H1 (cell line): ENCODE results near the gene NRTN. TPM values are rescaled to one million over a fixed set of nuclear protein-coding genes. Genes with fewer than 3 reads are reported as not detected.

Experiments used
- CTCF ChIA-PET: fragments of 300-600 bp; sonication (Branson Sonifier 250); formaldehyde crosslinking; loops from one replicate; lab custom pipeline; 2021; ENCODE audit not compliant: partially characterized antibody; lab: Charles Lee
- POLR2A ChIA-PET: fragments of 300-600 bp; sonication (Branson Sonifier 250); formaldehyde crosslinking; loops from one replicate; lab custom pipeline; 2021; ENCODE audit warnings: inconsistent platforms; ENCODE audit not compliant: partially characterized antibody; lab: Charles Lee
- DNase-seq, 2 experiments: peaks; one replicate each; pipeline versions ENCODE4 v3.0.0 to v3.0.0-alpha.2; 2010 to 2022; ENCODE audit warnings: low spot score in 2 of 2, low read depth in 1 of 2, mixed read lengths in 1 of 2
- FAIRE-seq: peaks from 2 replicates; lab custom pipeline; 2011; peaks lifted over from hg19 to GRCh38; lab: Jason Lieb, UNC
- H2AFZ ChIP-seq: 2 replicates; pipeline ENCODE4 v1.8.1; 2012; ENCODE audit warnings: low read length, inconsistent platforms
- H2AK5ac ChIP-seq: 2 replicates; pipeline ENCODE4 v1.6.1; 2013; ENCODE audit warnings: low read depth, low read length
- H2BK120ac ChIP-seq: replicated peaks from 2 replicates; pipeline ENCODE3; 2013; ENCODE audit warnings: low read depth, low read length, inconsistent platforms
- H2BK12ac ChIP-seq: 2 replicates; pipeline ENCODE4 v1.6.1; 2013; ENCODE audit warnings: low read depth, low read length
- H2BK15ac ChIP-seq: 2 replicates; pipeline ENCODE4 v1.6.1; 2013; ENCODE audit warnings: low read length
- H2BK20ac ChIP-seq: 2 replicates; pipeline ENCODE4 v1.6.1; 2013; ENCODE audit warnings: low read length
- H2BK5ac ChIP-seq: 2 replicates; pipeline ENCODE4 v1.6.1; 2013; ENCODE audit warnings: low read depth, low read length
- H3K14ac ChIP-seq: 2 replicates; pipeline ENCODE4 v1.6.1; 2013; ENCODE audit warnings: inconsistent platforms; ENCODE audit not compliant: insufficient read length
- H3K18ac ChIP-seq: 2 replicates; pipeline ENCODE4 v1.6.1; 2013; ENCODE audit warnings: low read length; ENCODE audit errors: extremely low read depth
- H3K23ac ChIP-seq: 2 replicates; pipeline ENCODE4 v1.6.1; 2013; ENCODE audit warnings: inconsistent platforms; ENCODE audit not compliant: insufficient read length
- H3K23me2 ChIP-seq: 2 replicates; pipeline ENCODE4 v1.6.1; 2013; ENCODE audit warnings: low read depth, low read length
- H3K27ac ChIP-seq: 2 replicates; pipeline ENCODE4 v1.6.1; 2011; ENCODE audit warnings: low read depth, low read length, inconsistent platforms
- H3K27me3 ChIP-seq, 4 experiments: replicated peaks in 1 of 4; 1 replicate in 1 of 4; 2 replicates in 3 of 4; pipeline versions ENCODE4 v1.6.1 to v1.8.1; 2011 to 2013; ENCODE audit warnings: low read length in 3 of 4, mild to moderate bottlenecking in 3 of 4, inconsistent platforms in 2 of 4, mixed read lengths in 2 of 4, moderate library complexity in 1 of 4; ENCODE audit not compliant: control insufficient read depth in 3 of 4, insufficient read depth in 3 of 4; ENCODE audit errors: extremely low read depth in 1 of 4
- H3K36me3 ChIP-seq, 4 experiments: 2 replicates each; pipeline versions ENCODE4 v1.6.1 to v1.8.1; 2011 to 2013; ENCODE audit warnings: mild to moderate bottlenecking in 4 of 4, low read length in 3 of 4, moderate library complexity in 2 of 4, control low read depth in 1 of 4, inconsistent platforms in 1 of 4; ENCODE audit not compliant: insufficient read depth in 4 of 4, control insufficient read depth in 2 of 4
- H3K4ac ChIP-seq: replicated peaks from 2 replicates; pipeline ENCODE3; 2013; ENCODE audit warnings: low read length, low read depth, mixed read lengths, inconsistent platforms; ENCODE audit not compliant: insufficient read length
- H3K4me1 ChIP-seq, 4 experiments: replicated peaks in 1 of 4; 1 replicate in 1 of 4; 2 replicates in 3 of 4; pipeline versions ENCODE4 v1.6.1 to v1.8.1; 2011 to 2013; ENCODE audit warnings: low read length in 3 of 4, inconsistent platforms in 2 of 4, mixed read lengths in 1 of 4; ENCODE audit not compliant: insufficient read depth in 4 of 4, control insufficient read depth in 3 of 4
- H3K4me2 ChIP-seq, 2 experiments: 2 replicates each; pipeline versions ENCODE4 v1.6.1 to v1.8.1; 2011 to 2013; ENCODE audit warnings: low read depth in 2 of 2, low read length in 2 of 2, control low read depth in 1 of 2, inconsistent platforms in 1 of 2, mild to moderate bottlenecking in 1 of 2; ENCODE audit not compliant: insufficient read depth in 1 of 2
- H3K4me3 ChIP-seq, 4 experiments: fragments of 200-600, 300-600 bp in 1 of 4; sonication (generic), shearing (Covaris generic), sonication (Bioruptor Twin) in 1 of 4; 2 replicates each; pipeline versions ENCODE4 v1.5.1 to v1.8.1; 2011 to 2016; ENCODE audit warnings: low read length in 4 of 4, low read depth in 3 of 4, control low read depth in 2 of 4, inconsistent platforms in 2 of 4, mild to moderate bottlenecking in 2 of 4, mixed read lengths in 1 of 4, moderate library complexity in 1 of 4; ENCODE audit not compliant: insufficient read depth in 2 of 4; ENCODE audit errors: extremely low read depth in 1 of 4
- H3K56ac ChIP-seq: replicated peaks from 2 replicates; pipeline ENCODE3; 2013; ENCODE audit warnings: low read depth, mild to moderate bottlenecking, mixed read lengths, low read length, inconsistent platforms; ENCODE audit not compliant: insufficient read length
- H3K79me1 ChIP-seq: 2 replicates; pipeline ENCODE4 v1.6.1; 2013; ENCODE audit warnings: low read depth, low read length, control low read depth
- H3K79me2 ChIP-seq, 2 experiments: 2 replicates each; pipeline versions ENCODE4 v1.6.1 to v1.8.1; 2012 to 2013; ENCODE audit warnings: low read length in 2 of 2, mild to moderate bottlenecking in 2 of 2, inconsistent platforms in 1 of 2; ENCODE audit not compliant: insufficient read depth in 2 of 2, control insufficient read depth in 1 of 2
- H3K9ac ChIP-seq, 4 experiments: replicated peaks in 1 of 4; 1 replicate in 1 of 4; 2 replicates in 3 of 4; pipeline versions ENCODE4 v1.6.1 to v1.8.1; 2011 to 2013; ENCODE audit warnings: low read depth in 3 of 4, low read length in 3 of 4, control low read depth in 2 of 4, mild to moderate bottlenecking in 2 of 4, moderate library complexity in 2 of 4, inconsistent platforms in 1 of 4; ENCODE audit errors: extremely low read depth in 1 of 4
- H3K9me3 ChIP-seq, 2 experiments: 2 replicates each; pipeline versions ENCODE4 v1.6.1 to v1.8.1; 2012 to 2013; ENCODE audit warnings: mild to moderate bottlenecking in 2 of 2, moderate library complexity in 2 of 2, control low read depth in 1 of 2, inconsistent platforms in 1 of 2, low read depth in 1 of 2, low read length in 1 of 2, mixed read lengths in 1 of 2; ENCODE audit not compliant: insufficient read depth in 2 of 2
- H4K20me1 ChIP-seq, 2 experiments: replicated peaks in 1 of 2; 2 replicates each; pipeline versions ENCODE3 to v1.8.1; 2011 to 2013; ENCODE audit warnings: inconsistent platforms in 2 of 2, low read length in 2 of 2, mild to moderate bottlenecking in 1 of 2; ENCODE audit not compliant: insufficient read depth in 2 of 2, control insufficient read depth in 1 of 2
- H4K5ac ChIP-seq: 2 replicates; pipeline ENCODE4 v1.6.1; 2013; ENCODE audit warnings: low read length, low read depth, mixed read lengths, inconsistent platforms; ENCODE audit not compliant: insufficient read length
- H4K8ac ChIP-seq: 2 replicates; pipeline ENCODE4 v1.8.0; 2013; ENCODE audit warnings: mild to moderate bottlenecking, moderate library complexity, low read length, inconsistent platforms; ENCODE audit not compliant: insufficient read depth; ENCODE audit errors: extremely low read depth
- H4K91ac ChIP-seq: replicated peaks from 2 replicates; pipeline ENCODE3; 2013; ENCODE audit warnings: low read length, mixed read lengths, inconsistent platforms; ENCODE audit not compliant: insufficient read length
- ASH2L ChIP-seq: fragments of 200-600, 300-600 bp; sonication (generic); IDR thresholded peaks from one replicate; pipeline ENCODE4 v1.7.1; 2017; ENCODE audit warnings: low read length
- FOSL1 ChIP-seq: IDR thresholded peaks from 2 replicates; pipeline ENCODE4 v1.6.1; 2011; ENCODE audit warnings: mild to moderate bottlenecking, low read depth, low read length, moderate library complexity; ENCODE audit not compliant: insufficient read depth
- GTF2F1 ChIP-seq: IDR thresholded peaks from 2 replicates; pipeline ENCODE4 v1.6.1; 2012; ENCODE audit warnings: low read depth, low read length, improper control_type of control experiment, borderline replicate concordance
- HDAC6 ChIP-seq: IDR thresholded peaks from one replicate; pipeline ENCODE4 v1.7.1; 2012; ENCODE audit warnings: low read depth, mild to moderate bottlenecking, inconsistent platforms, low read length, moderate library complexity
- PHF8 ChIP-seq: fragments of 200-600 bp; sonication (generic); conservative IDR thresholded peaks from 2 replicates; pipeline ENCODE4 v1.7.1; 2012; ENCODE audit warnings: low read depth, mild to moderate bottlenecking, inconsistent platforms, low read length, moderate library complexity
- SRF ChIP-seq: IDR thresholded peaks from 2 replicates; pipeline ENCODE4 v1.6.1; 2011; ENCODE audit warnings: mild to moderate bottlenecking, low read depth, low read length, moderate library complexity
- TCF12 ChIP-seq: IDR thresholded peaks from 2 replicates; pipeline ENCODE4 v1.6.1; 2011; ENCODE audit warnings: low read depth, mild to moderate bottlenecking, low read length
- YY1 ChIP-seq: IDR thresholded peaks from 2 replicates; pipeline ENCODE4 v1.6.1; 2011; ENCODE audit warnings: low read depth, mild to moderate bottlenecking, low read length
- WGBS, 2 experiments: shearing (Covaris generic) in 1 of 2; methylation state at CpG; one replicate each; pipeline versions ENCODE4 v1.1.6 to v1.1.7; 2013 to 2015; ENCODE audit warnings: low lambda C conversion rate in 2 of 2, mixed read lengths in 2 of 2, inconsistent platforms in 1 of 2, low coverage in 1 of 2, missing lambda C conversion rate in 1 of 2; ENCODE audit not compliant: insufficient replicate concordance in 2 of 2, insufficient coverage in 1 of 2, insufficient read length in 1 of 2; ENCODE audit errors: extremely low coverage in 1 of 2, missing lambda C conversion rate in 1 of 2; 5-methylcytosine and 5-hydroxymethylcytosine counted together
- polyA plus RNA-seq, 7 experiments: library from polyadenylated mRNA; depleted of rRNA in 3 of 7; stranded (reverse) in 5 of 7; unstranded in 2 of 7; fragments of >200 nt in 5 of 7; fragments of 200-250 nt in 2 of 7; gene quantifications; 1 replicate in 5 of 7; 2 replicates in 1 of 7; 4 replicates in 1 of 7; pipeline versions ENCODE4 v1.2.1 to v1.2.3, GENCODE V29; 2011 to 2013; ENCODE audit warnings: missing spikeins in 2 of 7, mixed read lengths in 2 of 7
- total RNA-seq: library from RNA; stranded (reverse); fragmentation: NEBNext Ultra II Directional; extraction: Animal tissue kit (Norgen Biotek cat#: 25700); gene quantifications from 2 replicates; pipeline ENCODE4 v1.2.1, GENCODE V29; 2021

Gene NRTN
- total and polyA plus RNA-seq, 2 of the 8 experiments (the other 6 are each of a cell fraction or from before 2014, with no cell fraction given) = 3.9 to 5.3 TPM

GRCh38 chr19:5851302-5851701, 46.4 kb downstream of the NRTN start, which contains the start of gene FUT3:
FUT3 (minus strand) TSS chr19:5851449.
- Histone ChIP-seq H2BK15ac (no peak within 1 kb of the TSS), H3K56ac (no peak within 1 kb of the TSS), H3K27me3 (no peaks in the 10 kb centered on the region; a peak in 1 of 7 replicates), H3K4ac (no peak within 1 kb of the TSS), H3K4me3 (no peak within 1 kb of the TSS), H2BK20ac (no peak within 1 kb of the TSS), H4K20me1 (no peaks in the 10 kb centered on the region), H3K36me3 (no peaks in the 10 kb centered on the region), H2AK5ac (no peak within 1 kb of the TSS), H4K8ac (no peak within 1 kb of the TSS; the same call in 1 of the 2 replicates), H2BK12ac (no peak within 1 kb of the TSS), H3K4me2 (no peak within 1 kb of the TSS), H3K4me1 (no peaks in the 10 kb centered on the region), H2BK120ac (no peak within 1 kb of the TSS), H3K18ac (no peak within 1 kb of the TSS), H3K9ac (no peak within 1 kb of the TSS)
- TF ChIP-seq FOSL1 = no peak
- no peak for TF ChIP-seq ASH2L
- TF ChIP-seq TCF12 = no peak
- no peak for TF ChIP-seq PHF8
- TF ChIP-seq SRF = no peak
- TF ChIP-seq YY1 = no peak
- TF ChIP-seq GTF2F1 = no peak
- TF ChIP-seq HDAC6 = no peak
- TF ChIP-seq, all 59 proteins: peak for 0
- H3K79me1 ChIP-seq = no peaks in the 10 kb centered on the region
- no peak for FAIRE-seq
- H3K9me3 ChIP-seq = peaks cover 0 to 4% of the 10 kb centered on the region in 2 experiments; a peak in 1 of 4 replicates
- no peak within 1 kb of the TSS for H3K23ac ChIP-seq
- 82% methylated on average over 10 of the region's 10 CpGs; no CpG with 5 or more reads in 1 of the 2 experiments for WGBS, 2 experiments
- H3K14ac ChIP-seq = no peak within 1 kb of the TSS
- H3K27ac ChIP-seq = no peak within 1 kb of the TSS
- DNase-seq = no peak
- no peak within 1 kb of the TSS for H4K91ac ChIP-seq
- ChIA-PET POLR2A (interaction anchor here (1.2 to 1.9 kb wide), 3 partner anchors 23 to 131 kb away, joined by 3 to 5 read pairs (median 3); partner anchors contain the start of gene LONP1), CTCF (interaction anchor here (1.0 kb wide), 1 partner anchor 14 kb away, joined by 3 read pairs; no protein-coding TSS in a partner anchor)
- no peak within 1 kb of the TSS for H2AFZ ChIP-seq
- H4K5ac ChIP-seq = no peak within 1 kb of the TSS
- no peak within 1 kb of the TSS for H2BK5ac ChIP-seq
- H3K23me2 ChIP-seq = no peaks in the 10 kb centered on the region; the same call in 1 of the 2 replicates
- no peaks in the 10 kb centered on the region for H3K79me2 ChIP-seq
